Measurements from ENCODE around the gene BAIAP2. TPM values are rescaled to one million over a fixed set of nuclear protein-coding genes. Genes with fewer than 3 reads are reported as not detected.

BAIAP2 gene
- total and polyA plus RNA-seq, 2 donors (not counting 3 experiments of a cell fraction or from before 2014, with no cell fraction given) = 12.3 to 18.6 TPM

DNA sequence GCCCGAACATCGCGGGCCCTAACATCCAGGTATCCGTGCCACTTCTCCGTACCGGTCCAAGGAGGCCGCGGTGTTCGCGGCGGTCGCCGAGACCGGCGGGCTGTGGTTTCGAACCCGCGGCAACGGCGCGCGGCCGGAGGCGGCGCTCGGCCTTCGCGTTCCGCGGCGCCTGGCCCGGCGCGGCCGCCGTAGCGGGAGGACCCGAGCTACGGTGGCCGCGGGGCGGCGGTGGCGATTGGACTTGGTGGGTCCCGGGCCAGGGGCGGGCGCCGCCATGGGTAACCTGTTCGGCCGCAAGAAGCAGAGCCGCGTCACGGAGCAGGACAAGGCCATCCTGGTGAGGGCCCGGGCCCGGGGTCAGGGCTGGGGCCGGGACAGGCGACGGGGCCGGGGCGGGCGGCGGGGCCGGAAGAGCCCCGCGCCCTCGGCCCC lies 43.3 kb upstream of the BAIAP2 start, which contains the start of gene CHMP6:
TSS of gene CHMP6 (plus strand) at position 197 of the 432 bp plus-strand sequence. CDS start at position 275, 78 bp downstream.
- DNase-seq (ENCODE audit: low read depth, low spot score) = peak; percentile 52
- Histone ChIP-seq H3K9me1 (replicated peaks; ENCODE audit: control insufficient read depth, extremely low read depth, insufficient read depth, low read length) (no peaks in the 10 kb centered on the region), H3K9me3 (replicated peaks; ENCODE audit: control insufficient read depth, insufficient read depth, low read length) (no peaks in the 10 kb centered on the region), H2AFZ (ENCODE audit: low read depth, low read length) (peak within 1 kb of the TSS; percentile 94), H3K36me3 (ENCODE audit: control insufficient read depth in 2 of 2, extremely low read depth in 1 of 2, insufficient read depth in 2 of 2, low read length in 2 of 2) (peaks cover 3 to 13% of the 10 kb centered on the region in 2 experiments), H3K79me2 (ENCODE audit: control insufficient read depth, insufficient read depth, low read length) (peaks cover 14% of the 10 kb centered on the region), H3K4me1 (ENCODE audit: control insufficient read depth, extremely low read depth, insufficient read depth, low read length) (peaks cover 9% of the 10 kb centered on the region), H3K27me3 (ENCODE audit: control insufficient read depth in 2 of 2, insufficient read depth in 2 of 2, low read length in 2 of 2) (no peaks in the 10 kb centered on the region), H3K27ac (ENCODE audit: insufficient read depth, low read depth, low read length) (peak within 1 kb of the TSS; percentile 30), H4K20me1 (replicated peaks; ENCODE audit: control insufficient read depth, extremely low read depth, insufficient read depth, low read length) (no peaks in the 10 kb centered on the region), H3K4me2 (ENCODE audit: insufficient read depth, low read length) (peak within 1 kb of the TSS; percentile 92), H3K4me3 (replicated peaks in 1 of 3; ENCODE audit: insufficient read depth in 1 of 3, low read depth in 1 of 3, low read length in 3 of 3) (peak within 1 kb of the TSS; percentile 73 to 79 (median 74)), H3K9ac (replicated peaks; ENCODE audit: extremely low read depth, insufficient read depth, low read length) (peak within 1 kb of the TSS; percentile 77)
- POLR2A ChIA-PET = no interaction called here
- dilution Hi-C loops (cut with MboI; ENCODE audit: extremely low pct_ligation_motif_present, low sequenced_read_pairs) = no loop called here
- intact Hi-C loops (cut with micrococcal nuclease) = no loop called here
- no TSS peak for BruUV-seq (replicated peaks)
- peak; percentile 38 for FAIRE-seq
- TF ChIP-seq, protein P1, sequence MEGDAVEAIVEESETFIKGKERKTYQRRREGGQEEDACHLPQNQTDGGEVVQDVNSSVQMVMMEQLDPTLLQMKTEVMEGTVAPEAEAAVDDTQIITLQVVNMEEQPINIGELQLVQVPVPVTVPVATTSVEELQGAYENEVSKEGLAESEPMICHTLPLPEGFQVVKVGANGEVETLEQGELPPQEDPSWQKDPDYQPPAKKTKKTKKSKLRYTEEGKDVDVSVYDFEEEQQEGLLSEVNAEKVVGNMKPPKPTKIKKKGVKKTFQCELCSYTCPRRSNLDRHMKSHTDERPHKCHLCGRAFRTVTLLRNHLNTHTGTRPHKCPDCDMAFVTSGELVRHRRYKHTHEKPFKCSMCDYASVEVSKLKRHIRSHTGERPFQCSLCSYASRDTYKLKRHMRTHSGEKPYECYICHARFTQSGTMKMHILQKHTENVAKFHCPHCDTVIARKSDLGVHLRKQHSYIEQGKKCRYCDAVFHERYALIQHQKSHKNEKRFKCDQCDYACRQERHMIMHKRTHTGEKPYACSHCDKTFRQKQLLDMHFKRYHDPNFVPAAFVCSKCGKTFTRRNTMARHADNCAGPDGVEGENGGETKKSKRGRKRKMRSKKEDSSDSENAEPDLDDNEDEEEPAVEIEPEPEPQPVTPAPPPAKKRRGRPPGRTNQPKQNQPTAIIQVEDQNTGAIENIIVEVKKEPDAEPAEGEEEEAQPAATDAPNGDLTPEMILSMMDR (IDR thresholded peaks at IDR 0.05; ENCODE audit: extremely low read depth in 1 of 2, insufficient read depth in 1 of 2, low read depth in 1 of 2, low read length in 2 of 2) = no peak
- TF ChIP-seq POLR2AphosphoS5 (IDR thresholded peaks at IDR 0.05; ENCODE audit: insufficient read depth, low read depth, low read length) = peak; percentile 83
- CTCF ChIA-PET = interaction anchor here (0.6 to 1.5 kb wide), 5 partner anchors 13 to 565 kb away, joined by 3 to 5 read pairs (median 4); no protein-coding TSS in a partner anchor

DNA sequence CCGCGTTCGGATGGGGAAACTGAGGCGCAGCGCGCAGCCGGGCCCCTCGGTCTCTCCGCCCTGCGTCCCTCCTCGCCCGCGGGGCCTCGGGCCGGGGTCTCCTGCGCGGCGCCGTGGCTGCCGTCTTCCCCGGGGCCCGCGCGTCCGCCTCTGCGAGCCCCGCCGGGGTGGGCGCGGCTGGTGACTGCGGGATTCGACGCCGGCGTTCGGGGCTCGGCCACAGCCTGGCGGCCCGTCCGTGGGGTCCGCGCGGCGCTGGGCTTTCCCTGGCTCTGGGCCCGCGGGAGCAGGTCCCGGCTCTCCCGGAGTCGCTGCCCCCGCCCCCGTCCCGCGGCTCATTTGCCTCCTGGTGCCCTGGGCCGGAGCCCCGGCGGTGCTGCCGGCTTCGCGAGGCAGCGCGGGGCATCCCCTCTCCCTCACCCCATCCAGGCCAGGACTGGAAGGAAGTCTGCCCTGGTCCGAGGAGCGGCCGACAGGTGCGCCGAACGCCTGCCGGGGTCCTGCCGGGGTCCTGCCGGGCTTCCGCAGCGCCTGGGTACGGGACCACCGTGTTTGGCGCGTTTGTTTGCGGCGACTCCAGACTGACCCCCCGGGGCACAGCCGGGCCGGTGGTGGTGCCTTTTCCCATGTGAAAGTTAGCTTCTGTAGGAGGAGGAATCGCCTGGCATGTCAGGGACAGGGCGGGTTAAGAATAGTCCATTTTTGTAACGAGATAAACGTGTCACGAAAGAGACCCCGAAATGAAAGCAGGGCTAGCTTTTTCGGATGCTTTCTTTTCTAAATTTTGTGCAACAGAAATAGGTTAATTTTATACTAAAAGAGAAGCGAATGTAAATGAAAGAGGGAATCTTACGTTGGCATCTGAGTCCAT lies 42.6 kb upstream of the BAIAP2 start:
- Histone ChIP-seq H3K4me3 (replicated peaks in 1 of 3; ENCODE audit: insufficient read depth in 1 of 3, low read depth in 1 of 3, low read length in 3 of 3) (peak overlapping the region; percentile 73 to 79 (median 74)), H3K27me3 (ENCODE audit: control insufficient read depth in 2 of 2, insufficient read depth in 2 of 2, low read length in 2 of 2) (no peaks in the 10 kb centered on the region), H3K36me3 (ENCODE audit: control insufficient read depth in 2 of 2, extremely low read depth in 1 of 2, insufficient read depth in 2 of 2, low read length in 2 of 2) (peaks cover 3 to 19% of the 10 kb centered on the region in 2 experiments), H2AFZ (ENCODE audit: low read depth, low read length) (peak overlapping the region; percentile 54), H3K4me2 (ENCODE audit: insufficient read depth, low read length) (peak overlapping the region; percentile 92), H4K20me1 (replicated peaks; ENCODE audit: control insufficient read depth, extremely low read depth, insufficient read depth, low read length) (no peaks in the 10 kb centered on the region), H3K27ac (ENCODE audit: insufficient read depth, low read depth, low read length) (peak overlapping the region; percentile 30), H3K79me2 (ENCODE audit: control insufficient read depth, insufficient read depth, low read length) (peaks cover 14% of the 10 kb centered on the region), H3K9me1 (replicated peaks; ENCODE audit: control insufficient read depth, extremely low read depth, insufficient read depth, low read length) (no peaks in the 10 kb centered on the region), H3K9me3 (replicated peaks; ENCODE audit: control insufficient read depth, insufficient read depth, low read length) (no peaks in the 10 kb centered on the region), H3K4me1 (ENCODE audit: control insufficient read depth, extremely low read depth, insufficient read depth, low read length) (peaks cover 9% of the 10 kb centered on the region), H3K9ac (replicated peaks; ENCODE audit: extremely low read depth, insufficient read depth, low read length) (peak overlapping the region; percentile 77)
- POLR2A ChIA-PET = no interaction called here
- dilution Hi-C loops (cut with MboI; ENCODE audit: extremely low pct_ligation_motif_present, low sequenced_read_pairs) (no loop called here), intact Hi-C loops (cut with micrococcal nuclease) (no loop called here)
- FAIRE-seq (peak; percentile 35), DNase-seq (ENCODE audit: low read depth, low spot score) (no peak)
- CTCF ChIA-PET = interaction anchor here (1.1 to 1.5 kb wide), 4 partner anchors 12 to 565 kb away, joined by 3 to 5 read pairs (median 4); no protein-coding TSS in a partner anchor
- TF ChIP-seq MYC (IDR thresholded peaks at IDR 0.05; ENCODE audit: low read depth, low read length) = no peak
- TF ChIP-seq, protein P1 (IDR thresholded peaks at IDR 0.05; ENCODE audit: extremely low read depth in 1 of 2, insufficient read depth in 1 of 2, low read depth in 1 of 2, low read length in 2 of 2) = no peak
- no peak for TF ChIP-seq EZH2 (IDR thresholded peaks at IDR 0.05; ENCODE audit: borderline replicate concordance, low read depth, low read length, severe bottlenecking)
- TF ChIP-seq, protein P2, sequence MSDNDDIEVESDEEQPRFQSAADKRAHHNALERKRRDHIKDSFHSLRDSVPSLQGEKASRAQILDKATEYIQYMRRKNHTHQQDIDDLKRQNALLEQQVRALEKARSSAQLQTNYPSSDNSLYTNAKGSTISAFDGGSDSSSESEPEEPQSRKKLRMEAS (IDR thresholded peaks at IDR 0.05; ENCODE audit: insufficient read depth, insufficient read length) = no peak
- TF ChIP-seq POLR2AphosphoS5 (IDR thresholded peaks at IDR 0.05; ENCODE audit: insufficient read depth, low read depth, low read length) = no peak
- TF ChIP-seq GATA2 (IDR thresholded peaks at IDR 0.05; ENCODE audit: insufficient read depth, insufficient read length, low read depth, low read length) = no peak
- no peak for TF ChIP-seq JUN (IDR thresholded peaks at IDR 0.05; ENCODE audit: borderline replicate concordance, insufficient read depth, insufficient read length, low read depth)
- TF ChIP-seq FOS (IDR thresholded peaks at IDR 0.05; ENCODE audit: borderline replicate concordance, insufficient read depth, low read length) = no peak
- TF ChIP-seq POLR2A (IDR thresholded peaks at IDR 0.05; ENCODE audit: low read depth, low read length) = no peak
- BruUV-seq (replicated peaks) = no TSS peak

Measured in endothelial cell of umbilical vein (primary cell).